Measurements from ENCODE around the gene PADI2.
"Not testable (repeated sequence)": the region's sequence is repeated elsewhere in the genome, so short reads cannot be mapped to it uniquely, and the experiment has no call there.

GRCh38 chr1:17062751-17063150, 56.5 kb downstream of the PADI2 start:
- TF ChIP-seq CTCF, POLR2A (IDR thresholded peaks at IDR 0.05): not testable (repeated sequence)

Data from tibial nerve (tissue), 3 donors.